HCT116 (cell line): ENCODE data around the gene IFT74.

Experiments
- POLR2A ChIP-seq: IDR thresholded peaks from 2 replicates; pipeline ENCODE4 v1.7.0; 2011; ENCODE audit warnings: borderline replicate concordance; ENCODE audit not compliant: insufficient read depth, insufficient read length; ENCODE audit errors: extremely low read depth
- SP1 ChIP-seq: IDR thresholded peaks from 2 replicates; pipeline ENCODE4 v1.6.1; 2012; ENCODE audit warnings: low read depth
- TF ChIP-seq, protein P1 (sequence below): IDR thresholded peaks from 2 replicates; pipeline ENCODE4 v1.6.1; 2012

DNA sequence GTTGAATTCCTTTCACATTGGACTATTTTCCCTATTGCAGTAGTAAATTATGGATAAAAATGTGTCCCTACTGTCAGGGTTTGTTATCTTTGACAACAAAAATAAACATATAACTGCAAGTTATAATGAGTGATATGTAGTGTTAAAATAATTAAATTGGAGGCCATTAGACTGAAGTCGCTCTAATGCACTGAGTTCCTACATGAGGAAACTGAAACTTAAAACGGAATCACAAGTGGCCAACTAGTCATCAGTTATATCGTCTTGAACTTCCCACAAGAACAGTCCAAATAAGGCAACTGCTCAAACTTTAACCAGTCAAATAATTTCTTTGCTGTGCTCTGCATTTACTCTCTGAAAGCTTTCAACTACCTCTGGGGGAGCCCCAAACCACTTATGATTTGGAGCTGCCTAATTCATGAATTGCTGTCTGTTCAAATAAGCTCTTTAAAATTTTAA, 2.1 kb upstream of the IFT74 start:
- TF ChIP-seq, protein P1, sequence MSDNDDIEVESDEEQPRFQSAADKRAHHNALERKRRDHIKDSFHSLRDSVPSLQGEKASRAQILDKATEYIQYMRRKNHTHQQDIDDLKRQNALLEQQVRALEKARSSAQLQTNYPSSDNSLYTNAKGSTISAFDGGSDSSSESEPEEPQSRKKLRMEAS = no peak
- TF ChIP-seq POLR2A (no peak), SP1 (no peak)
